CD4-positive, alpha-beta T cell treated with Interleukin-2 at 100 ng/mL for 4 hours (primary cell): ENCODE measurements around the gene DPYSL4.

Source experiments
- DNase-seq: peaks from one replicate; pipeline ENCODE4 v3.0.0-alpha.2; 2020; ENCODE audit warnings: low spot score

Gene DPYSL4

DNA sequence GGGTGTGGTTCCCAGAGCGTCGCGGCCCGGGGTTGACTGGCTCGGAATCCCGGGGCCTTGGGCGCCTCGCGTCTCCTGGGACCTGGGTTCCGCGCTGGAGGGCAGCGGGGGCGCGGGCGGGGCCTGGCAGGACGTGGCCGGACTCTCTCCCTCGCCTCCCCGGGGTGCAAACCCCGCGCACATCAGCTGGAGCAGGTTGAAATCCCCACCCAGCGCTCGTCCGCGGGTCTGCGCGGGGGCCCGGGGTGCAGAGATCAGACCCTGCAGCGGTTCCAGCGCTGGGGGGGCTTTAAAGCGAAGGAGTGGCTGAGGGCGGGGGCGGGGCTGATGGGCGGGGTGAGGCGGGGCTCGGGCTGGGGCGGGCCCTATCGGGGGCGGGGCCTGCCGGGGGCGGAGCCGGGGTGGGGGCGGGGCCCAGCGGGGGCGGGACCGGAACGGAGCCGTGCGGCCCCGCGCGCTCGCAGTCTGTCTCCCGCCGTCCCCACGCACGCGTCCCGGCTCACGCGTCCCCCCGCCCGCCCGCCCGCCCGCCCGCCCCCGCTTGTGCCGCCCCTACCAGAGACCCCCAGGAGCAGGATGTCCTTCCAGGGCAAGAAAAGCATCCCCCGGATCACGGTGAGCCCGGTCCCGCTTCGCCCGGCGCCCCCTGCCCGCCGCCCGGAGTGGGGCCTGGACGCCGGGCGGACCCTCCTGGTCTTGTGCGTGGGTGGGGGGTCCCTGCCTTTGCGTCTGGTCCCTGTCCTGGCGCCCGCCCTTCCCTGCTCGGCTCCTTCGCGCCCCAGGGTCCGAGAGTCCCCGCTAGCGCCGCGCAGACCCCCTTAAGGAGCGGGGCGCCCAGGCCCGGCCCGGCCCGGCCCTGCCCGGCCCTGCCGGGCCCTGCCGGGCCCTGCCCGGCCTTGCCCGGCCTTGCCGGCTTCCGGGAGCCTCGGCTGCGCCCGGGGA, at the start of gene DPYSL4:
DPYSL4 (plus strand) TSS at position 461 of the 942 bp plus-strand sequence; CDS start at position 577, 116 bp downstream.
- DNase-seq: no peak

DNA sequence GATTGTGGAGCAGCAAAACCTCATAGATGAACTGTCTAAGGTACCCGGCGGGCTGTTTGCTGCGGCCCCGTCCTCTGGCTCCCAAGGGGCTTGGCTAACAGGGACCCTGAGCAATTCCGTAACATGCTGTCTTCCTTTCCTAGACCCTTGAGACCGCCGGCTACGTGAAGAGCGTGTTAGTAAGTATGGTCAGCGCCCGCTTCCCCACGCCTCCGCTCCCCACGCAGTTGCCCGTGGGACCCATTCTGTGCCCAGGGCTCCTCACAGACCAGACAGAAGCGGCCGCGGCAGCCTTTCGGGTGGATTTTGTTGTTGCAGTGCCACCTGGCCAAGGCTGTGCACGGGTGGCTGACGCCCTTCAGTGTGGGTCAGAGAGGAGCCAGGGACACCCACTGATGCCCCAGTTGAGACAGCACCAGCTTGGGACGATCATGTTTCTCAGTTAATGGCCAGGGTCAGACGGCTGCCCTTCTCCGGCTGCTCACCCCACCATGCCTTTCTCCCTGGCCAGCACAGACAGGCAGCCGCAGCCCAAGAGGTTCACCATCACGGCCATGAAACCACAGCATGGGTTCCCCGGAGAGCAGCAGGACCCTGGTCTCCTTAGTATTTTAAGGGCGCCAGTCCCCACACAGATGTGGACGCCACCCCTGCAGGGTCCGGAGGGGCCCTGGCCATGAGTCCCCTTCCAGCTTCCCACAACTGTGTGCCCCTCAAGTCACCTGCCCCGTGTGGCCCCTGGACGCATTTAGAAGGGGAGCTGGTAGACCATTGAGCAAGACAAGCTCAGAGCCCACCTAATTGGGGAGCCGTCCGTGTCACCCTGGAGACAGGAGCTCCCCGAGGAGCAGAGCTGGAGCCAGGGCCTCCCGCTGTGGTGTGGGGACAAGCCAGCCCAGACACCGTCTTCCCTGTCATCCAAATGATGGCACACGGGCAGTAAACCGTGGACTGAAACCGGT, 49.4 kb upstream of the DPYSL4 start:
- no peak for DNase-seq

DNA sequence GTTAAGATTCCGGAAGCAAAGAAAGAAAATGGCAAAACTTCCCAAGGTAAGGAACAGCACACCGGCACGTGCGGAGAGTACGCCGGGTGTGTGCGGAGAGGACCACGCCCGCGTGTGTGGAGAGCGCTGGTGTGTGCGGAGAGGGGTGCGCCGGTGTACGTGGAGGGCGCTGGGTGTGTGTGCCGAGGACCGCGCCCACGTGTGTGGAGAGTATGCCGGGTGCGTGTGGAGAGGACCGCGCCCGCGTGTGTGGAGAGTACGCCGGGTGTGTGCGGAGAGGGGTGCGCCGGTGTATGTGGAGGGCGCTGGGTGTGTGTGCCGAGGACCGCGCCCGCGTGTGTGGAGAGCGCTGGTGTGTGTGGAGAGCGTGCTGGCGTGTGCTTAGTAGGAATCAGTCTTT, 48.6 kb upstream of the DPYSL4 start:
- no peak for DNase-seq

DNA sequence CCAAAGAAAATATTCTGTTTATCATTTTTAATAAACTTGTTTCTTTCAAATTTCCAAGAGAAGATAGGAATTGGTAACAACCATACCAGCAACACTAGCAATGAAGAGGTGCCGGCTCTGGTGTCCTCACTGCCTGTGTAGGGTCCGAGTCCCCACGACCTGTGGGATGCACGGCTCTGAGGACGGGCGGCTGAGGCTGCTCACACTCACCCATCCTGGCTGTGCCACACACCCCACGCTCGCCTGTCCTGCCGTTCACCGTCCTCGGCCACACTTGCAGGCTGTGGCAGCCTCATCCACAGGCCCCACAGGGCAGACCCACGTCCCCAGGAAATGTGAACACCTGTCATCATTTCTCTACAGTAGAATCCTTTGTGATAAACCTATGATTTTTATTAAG, 48.2 kb upstream of the DPYSL4 start:
- no peak for DNase-seq

DNA sequence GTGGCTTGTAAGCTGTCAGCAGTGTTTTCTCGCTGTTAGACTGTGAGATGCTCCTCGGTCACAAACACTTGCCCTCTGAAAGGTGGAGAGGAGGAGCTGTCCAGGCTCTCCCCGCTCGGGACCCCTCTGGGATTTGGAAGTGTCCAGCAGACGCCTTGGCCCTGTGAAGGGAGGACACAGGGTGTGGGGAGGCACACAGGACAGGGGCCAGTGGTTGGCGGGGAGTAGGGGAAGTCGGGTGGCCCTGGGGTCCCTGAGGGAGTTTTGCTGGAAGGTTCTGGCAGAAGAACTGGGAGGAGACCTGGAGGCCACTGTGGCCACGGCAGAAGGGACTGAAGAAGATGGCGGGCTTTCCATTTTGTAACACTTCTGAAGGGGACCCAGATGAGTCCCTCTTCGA, 47.2 kb upstream of the DPYSL4 start:
- DNase-seq: no peak

DNA sequence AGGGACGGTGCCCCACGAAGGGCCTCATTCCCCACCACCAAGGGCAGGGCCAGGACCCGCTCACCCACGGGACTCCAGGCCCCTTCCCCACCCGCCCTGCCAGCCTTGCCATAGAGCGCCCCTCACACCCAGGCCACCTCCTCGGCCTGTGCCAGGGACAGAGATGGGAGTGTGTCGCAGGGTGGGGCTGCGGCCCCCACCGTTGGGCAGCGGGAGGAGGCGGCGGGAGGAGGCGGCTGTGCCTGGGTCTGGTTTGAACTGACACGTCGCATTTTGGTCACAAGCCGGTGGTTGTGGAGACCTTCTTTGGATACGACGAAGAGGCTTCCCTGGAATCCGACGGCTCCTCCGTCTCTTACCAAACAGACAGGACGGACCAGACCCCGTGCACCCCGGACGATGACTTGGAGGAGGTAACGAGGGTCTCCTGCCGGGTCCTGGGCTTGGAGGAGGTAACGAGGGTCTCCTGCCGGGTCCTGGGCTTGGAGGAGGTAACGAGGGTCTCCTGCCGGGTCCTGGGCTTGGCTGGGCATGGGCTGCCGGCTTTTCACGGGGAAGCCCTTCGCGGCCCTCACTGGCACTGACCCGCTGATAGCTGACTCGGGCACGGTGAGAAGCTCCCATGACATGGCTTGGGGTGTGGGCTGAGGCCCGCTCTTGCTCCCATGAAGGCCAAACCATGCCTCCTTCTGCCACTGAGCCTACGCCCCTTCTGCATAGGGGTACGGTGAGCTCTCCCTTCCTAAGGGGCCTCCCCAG, 46.4 kb upstream of the DPYSL4 start:
- DNase-seq: no peak

DNA sequence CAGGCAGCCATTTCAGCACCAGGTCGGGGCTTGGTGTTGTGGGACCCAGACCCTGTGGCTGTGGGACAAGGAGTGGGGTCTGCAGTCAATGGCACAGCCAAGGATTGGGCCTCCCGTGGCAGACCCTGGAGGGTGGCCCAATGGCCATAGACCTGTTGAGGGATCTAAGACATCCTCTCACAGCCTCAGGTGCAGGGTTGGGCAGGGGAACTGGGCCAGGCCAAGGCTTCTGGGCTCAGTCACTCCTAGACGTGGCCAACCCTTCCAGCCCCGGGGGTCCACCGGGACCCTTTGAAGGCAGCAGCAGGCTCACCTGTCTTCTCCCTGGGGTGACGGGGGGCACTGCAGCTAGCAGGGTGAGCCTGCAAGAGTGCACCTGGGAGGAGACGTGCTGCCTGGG, 45.7 kb upstream of the DPYSL4 start:
- DNase-seq: no peak

DNA sequence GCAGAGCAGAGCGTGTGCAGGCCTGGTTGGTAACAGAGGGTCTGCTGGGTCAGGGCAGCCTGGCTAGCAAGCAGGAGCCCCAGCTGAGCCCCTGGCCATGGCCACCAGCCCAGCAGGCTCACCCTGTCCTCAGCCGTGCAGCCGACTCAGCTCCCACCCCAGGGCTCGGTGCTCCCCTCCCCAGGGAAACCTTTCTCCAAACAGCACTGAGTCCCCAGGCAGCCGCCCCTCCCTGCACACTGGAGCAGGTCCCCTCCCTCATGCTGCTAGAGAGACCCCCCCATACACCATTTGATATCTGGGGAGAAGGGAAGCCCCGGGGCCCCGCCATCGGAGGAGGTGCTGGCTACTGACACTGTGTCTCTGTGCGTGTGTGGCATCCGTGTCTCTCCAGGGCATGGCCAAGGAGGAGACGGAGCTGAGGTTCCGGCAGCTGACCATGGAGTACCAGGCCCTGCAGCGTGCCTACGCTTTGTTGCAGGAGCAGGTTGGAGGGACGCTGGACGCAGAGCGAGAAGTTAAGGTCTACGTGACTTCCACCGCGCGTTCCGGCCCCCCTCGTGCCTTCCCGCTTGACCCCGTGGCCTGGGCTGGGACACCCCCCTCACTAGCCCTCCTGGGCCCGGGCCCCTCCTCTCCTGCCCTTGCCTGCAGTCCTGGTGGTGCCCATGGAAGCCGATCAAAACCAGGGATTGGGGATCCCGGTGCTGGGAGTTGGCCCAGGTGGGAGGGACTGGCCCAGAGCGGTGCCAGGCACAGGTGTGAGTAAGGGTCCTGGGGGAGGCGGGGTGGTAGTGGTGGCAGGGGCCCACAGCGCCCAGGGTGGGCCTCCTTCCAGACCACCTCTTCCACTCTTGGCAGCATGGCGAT, 45.0 kb upstream of the DPYSL4 start:
- no peak for DNase-seq

DNA sequence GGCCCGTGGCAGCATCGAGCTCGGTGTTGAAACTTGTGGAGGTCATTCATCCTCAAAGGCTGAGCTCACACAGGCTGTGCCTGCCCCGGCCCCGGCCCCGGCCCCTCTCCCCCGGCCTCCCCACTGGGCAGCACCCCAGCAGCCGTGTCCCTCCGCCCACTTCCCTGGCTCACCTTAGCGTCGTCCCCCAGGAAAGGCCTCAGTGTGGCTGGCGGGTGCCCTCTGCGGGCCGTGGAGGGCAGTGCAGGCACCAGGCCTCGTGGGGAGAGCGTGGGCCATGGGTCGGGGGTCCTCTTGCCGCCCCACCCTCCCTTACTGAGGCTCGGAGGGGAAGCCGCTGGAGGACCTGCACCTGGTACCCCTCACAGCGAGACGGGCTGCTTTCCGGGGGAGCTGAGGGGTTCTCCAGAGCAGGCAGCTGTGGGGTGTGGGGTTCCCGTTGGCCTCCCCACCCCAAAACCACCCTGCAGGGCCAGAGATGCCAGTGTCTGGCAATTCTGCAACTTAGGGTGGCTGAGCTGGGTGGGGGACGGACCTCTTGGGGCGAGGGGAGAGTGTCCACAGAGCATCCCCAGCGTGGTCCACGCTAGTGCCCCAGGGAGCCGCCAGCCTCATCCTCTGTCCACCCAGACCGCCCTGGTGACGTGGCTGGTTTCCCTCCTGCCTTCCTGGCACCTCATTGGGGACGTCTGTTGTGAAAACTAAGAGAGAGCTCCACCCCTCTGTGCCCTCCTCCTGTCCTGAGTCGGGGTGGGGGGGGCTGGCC, 44.2 kb upstream of the DPYSL4 start:
- peak; percentile 35 for DNase-seq

DNA sequence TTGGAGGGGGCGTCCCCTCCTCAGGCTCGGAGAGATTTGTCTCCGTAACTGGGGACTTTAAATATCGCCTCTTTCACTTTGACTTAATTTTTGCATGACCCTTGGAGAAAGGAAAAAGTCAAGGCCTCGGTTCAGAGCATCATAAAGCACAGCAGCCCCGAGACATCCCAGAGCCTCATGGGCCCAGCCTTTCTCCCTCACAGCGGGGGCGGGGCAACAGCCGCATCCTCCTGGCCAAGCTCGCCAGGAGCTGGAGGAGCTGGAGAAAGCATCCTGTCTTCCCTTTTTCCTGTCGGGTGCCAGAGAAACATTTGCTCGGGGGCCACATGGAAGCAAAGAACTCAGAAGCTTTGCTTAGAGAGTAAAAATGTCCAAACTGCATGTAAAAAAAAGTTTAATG, 43.6 kb upstream of the DPYSL4 start:
- no peak for DNase-seq

DNA sequence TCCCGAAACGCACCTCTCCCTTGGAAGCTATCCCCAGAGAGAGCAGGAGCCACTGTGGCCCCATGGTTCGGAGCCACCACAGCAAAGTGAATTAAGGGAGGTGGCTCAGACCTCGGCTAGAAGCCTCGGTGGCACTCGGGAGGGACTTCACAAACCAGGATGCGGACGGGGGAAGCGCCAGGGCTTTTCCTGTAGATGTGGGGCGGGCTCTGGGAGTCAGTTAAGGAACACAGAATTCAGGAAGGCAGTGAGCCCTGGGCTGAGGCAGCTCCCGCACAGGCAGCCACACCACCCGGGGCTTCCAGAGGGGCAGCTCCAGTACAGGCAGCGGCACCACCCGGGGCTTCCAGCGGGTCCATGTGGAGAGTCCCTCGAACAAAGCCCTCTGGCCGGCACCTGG, 42.7 kb upstream of the DPYSL4 start:
- no peak for DNase-seq

DNA sequence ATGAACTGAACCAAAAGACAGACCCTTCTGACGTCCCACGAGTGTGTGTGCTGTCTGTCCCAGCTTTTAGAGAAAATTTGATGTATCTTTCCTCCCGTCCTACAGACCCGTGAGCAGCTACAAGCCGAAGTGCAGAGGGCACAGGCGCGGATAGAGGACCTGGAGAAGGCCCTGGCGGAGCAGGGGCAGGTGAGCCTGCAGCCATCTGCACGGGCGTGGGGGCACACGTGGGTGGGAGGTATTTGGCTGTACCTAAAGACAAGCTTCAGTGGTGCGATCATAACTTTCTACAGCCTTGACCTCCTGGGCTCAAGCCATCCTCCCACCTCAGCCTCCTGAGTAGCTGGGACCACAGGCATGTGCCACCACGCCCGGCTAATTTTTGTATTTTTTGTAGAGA, 41.7 kb upstream of the DPYSL4 start:
- DNase-seq: no peak

DNA sequence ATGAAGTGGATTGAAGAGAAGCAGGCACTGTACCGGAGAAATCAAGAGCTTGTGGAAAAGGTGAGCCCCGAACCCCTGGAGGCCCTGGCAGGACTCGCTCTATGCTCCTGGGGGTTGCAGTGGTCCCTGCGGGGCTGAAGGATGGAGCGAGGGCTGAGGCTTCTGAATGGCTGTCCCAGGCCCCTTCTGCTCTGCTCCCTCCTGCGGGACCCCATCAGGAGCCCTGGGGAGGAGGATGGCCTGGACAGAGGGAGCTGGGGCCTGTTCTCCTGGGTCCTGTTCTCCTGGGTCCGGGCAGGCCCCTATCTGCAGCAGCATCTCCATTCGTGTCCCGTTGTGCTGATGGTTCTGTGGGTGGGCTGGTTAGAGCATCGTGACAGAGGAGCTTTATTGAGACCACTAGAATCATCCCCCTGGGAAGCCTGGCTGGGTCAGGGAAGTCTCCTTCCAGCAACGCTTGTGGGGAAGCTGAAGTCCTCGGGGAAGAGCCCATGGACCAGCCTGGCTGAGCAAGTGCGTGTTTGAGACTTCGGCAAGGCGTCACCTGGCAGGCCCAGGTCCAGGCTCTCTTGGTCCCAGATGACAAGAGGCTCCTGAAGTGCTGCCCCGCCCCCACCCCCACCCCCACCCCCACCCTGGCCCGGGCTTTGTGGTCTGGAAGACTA, 41.1 kb upstream of the DPYSL4 start:
- DNase-seq: no peak

DNA sequence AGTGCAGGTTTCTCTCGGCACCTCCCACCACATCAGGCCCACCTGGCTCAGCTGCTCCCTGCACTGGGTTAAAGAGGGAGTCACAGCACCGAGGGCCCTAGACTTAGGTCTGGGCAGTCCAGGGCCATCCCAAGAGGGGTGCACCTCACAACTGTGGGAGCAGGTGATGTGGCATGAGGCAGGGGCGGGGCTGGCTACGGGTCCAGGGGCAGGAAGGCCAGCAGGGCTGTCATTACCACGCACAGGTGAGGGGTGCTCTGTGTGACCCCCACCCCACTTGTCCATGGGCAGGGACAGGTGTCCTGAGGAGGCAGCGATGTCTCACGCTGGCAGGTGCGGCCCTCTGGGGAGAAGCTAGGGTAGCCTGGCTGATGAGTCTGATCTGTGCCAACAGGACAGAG, 40.5 kb upstream of the DPYSL4 start:
- no peak for DNase-seq

DNA sequence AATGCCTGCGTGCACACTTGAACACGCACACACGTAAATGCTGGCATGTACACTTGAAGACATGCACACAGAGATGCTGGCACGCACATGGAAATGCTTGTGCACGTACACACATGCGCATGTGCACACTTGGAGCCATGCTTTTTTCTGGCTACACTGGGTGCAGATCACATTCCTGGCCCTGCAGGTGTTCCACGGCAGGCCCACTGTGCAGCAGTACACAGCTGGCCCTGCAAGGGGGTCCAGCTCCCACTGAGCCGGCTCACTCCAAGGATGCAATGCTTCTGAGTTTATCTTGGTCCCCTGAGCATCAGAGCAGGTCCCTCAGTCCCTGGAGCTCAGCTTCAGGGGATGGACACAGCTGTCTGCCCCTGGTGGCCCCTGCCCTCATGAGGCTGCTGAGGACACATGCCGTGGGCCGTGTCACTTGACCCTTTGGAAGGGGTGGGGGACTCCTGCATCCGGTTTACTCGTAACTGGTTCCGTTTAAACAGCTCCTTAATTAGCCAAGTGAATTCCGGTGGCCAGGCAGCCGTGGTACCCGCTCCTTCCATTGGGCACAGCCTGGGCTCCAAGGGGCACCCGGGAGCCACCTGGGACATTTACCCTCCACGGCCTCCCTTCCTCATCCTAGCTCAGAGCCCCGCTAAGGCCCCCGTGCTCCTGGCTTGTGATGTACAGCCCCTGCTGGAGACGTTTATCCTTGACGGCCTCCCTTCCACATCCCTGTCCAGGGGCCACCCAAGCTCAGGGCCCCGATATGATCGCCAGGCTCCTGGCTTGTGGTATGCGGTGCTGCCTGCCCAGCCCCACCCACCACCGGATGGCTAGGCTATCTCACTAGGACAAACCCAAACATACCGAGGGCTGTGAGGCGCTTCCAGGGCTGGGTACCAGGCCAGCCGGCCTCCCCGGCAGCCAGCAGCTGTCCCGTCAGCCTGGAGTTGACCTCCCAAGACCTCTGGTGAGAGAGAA, 39.5 kb upstream of the DPYSL4 start:
- DNase-seq: no peak

DNA sequence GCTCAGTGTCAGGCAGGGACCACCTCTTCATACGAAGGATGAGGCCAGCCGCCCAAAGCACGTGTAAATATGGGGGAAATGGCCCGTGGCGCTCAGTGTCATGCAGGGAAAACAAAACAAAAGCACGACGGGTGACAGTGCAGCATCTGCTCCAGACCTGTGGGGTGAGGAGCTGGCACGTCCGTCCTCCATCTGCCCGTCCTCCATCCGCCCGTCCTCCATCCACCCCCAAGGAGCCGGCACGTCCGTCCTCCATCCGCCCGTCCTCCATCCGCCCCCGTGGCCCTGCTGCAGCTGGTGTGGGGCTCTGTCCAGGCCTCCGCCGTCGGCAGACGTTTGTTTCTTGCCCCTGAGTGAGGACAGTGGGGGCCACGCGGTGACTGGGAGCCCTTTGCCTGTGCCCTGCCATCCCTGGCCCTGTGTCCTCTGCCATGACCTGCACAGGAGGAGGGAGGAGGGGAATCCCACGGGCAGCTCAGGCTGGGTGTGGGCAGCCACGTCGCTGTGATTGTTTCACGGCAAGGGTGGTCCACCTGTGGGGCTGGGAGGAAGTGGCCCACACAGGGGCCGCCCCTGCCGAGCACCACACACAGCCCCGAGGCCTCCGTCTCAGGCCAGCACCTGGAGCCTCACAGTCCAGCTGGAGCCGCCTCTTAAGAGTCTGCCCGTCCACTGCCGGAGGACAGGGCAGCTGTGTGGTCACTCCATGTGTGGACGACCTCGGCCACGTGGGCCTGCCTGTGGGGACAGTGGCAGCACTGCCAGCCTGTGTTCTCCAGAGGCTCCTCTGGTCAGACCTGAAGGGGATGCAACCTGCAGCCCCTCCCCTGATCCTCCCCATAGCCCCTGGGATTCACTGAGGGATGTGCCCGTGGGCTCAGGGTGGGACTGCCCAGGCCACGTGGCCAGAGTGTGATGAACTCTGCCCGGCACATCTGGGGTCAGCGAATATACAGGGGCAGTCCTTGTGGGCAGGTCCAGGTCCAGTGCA, 38.2 kb upstream of the DPYSL4 start:
- DNase-seq: no peak

DNA sequence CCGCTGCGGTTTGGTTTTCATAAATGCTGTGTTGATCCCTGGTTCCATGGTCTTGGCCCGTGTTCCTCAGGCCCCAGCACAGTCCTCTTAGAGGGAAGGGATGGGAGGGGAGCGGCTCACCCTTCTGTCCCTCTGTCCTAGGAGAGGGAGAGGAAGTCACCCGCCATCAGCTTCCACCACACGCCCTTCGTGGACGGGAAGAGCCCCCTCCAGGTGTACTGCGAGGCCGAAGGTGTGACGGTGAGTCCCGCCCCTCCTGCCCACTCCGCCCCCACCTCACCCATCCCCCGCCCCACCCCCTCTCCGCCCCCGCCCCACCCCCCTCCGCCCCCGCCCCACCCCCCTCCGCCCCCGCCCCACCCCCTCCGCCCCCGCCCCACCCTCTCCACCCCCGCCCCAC, 37.5 kb upstream of the DPYSL4 start:
- DNase-seq: no peak
